Anterior cingulate cortex (tissue), 58 donors: ENCODE results near the gene GNAI3.

ENCODE experiments used
- DNase-seq, 58 donors: peaks; one replicate each; lab custom pipeline; 2025; lab: John Stamatoyannopoulos, UW

The GNAI3 gene

GRCh38 chr1:109548321-109549267, at the start of gene GNAI3:
Gene GNAI3 (plus strand): TSS chr1:109548615. CDS start chr1:109548721, 106 bp downstream.
- peak; percentile 60 to 99 (median 94) for DNase-seq

- DNase-seq = peak in 4 of 58 donors; percentile 18 to 63 (median 42)
Measured at GRCh38 chr1:109499081-109499480, 49.3 kb upstream of the GNAI3 start.

- DNase-seq = peak in 8 of 58 donors; percentile 15 to 46 (median 30)
Measured at GRCh38 chr1:109499661-109500536, 48.5 kb upstream of the GNAI3 start.

GRCh38 chr1:109500941-109501381, 47.5 kb upstream of the GNAI3 start:
- DNase-seq = no peak

- no peak for DNase-seq
Measured at GRCh38 chr1:109501644-109502363, 46.6 kb upstream of the GNAI3 start.

DNA sequence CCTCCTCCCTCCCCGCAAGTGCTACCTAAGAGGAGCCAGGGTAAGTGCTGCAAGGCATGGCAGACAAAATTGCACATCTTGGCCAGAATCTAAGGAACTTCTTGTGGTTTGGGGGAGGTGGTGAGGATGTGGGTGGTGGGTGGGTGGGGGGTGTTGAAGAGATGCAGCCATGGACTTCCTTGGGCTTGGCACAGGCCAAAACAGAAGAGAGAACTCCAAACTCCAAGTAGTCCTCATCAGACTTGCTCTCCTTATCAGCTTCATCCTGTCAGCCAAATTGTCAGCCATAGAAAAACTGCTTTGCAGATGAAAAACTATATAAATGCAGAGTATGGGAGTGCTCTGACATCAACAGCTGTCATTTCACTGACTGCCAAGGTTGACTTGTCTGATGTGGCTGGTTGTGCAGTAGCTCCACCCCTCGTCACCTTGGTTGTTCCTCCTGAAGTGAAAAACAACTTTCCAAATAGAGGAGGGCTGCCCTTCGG, 46.0 kb upstream of the GNAI3 start:
- no peak for DNase-seq

DNA sequence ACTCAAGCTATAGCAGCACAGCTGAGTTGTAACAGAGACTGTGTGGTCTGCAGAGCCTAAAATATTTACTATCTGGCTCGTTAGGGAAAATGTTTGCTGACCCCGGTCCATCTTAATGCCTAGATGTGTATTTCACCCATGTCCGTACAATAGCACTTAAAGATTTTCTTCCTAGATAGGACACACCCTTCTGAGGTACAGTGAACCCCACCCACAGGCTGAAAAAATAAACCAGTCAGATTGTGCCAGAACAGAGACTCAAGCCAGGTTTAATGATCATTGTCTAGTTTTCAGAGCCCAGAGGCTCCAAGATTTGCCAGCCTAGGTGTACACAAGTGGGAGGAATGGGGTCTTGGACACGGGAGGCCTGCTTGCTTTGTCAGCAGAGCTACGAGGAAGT, 44.5 kb upstream of the GNAI3 start:
- DNase-seq = no peak

DNA sequence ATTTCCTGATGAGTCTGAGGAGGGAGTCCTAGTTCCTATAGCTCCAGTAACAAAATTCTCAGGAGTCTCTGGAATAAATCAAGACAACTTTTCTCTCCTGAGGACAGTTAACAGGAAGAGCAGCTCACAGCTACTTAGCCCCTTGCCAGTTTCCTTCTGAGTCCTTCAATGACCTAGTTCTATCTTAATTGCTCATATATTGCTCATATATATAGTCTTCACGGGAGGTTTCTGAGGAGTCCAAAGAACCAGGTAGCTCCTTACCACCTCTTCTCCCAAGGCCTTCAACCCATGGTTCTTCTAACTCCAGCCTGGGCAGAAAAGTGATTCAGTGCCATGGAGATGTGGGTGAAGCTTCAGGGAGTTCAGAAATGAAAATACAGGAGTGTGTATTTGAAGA, 43.4 kb upstream of the GNAI3 start:
- DNase-seq = no peak

DNA sequence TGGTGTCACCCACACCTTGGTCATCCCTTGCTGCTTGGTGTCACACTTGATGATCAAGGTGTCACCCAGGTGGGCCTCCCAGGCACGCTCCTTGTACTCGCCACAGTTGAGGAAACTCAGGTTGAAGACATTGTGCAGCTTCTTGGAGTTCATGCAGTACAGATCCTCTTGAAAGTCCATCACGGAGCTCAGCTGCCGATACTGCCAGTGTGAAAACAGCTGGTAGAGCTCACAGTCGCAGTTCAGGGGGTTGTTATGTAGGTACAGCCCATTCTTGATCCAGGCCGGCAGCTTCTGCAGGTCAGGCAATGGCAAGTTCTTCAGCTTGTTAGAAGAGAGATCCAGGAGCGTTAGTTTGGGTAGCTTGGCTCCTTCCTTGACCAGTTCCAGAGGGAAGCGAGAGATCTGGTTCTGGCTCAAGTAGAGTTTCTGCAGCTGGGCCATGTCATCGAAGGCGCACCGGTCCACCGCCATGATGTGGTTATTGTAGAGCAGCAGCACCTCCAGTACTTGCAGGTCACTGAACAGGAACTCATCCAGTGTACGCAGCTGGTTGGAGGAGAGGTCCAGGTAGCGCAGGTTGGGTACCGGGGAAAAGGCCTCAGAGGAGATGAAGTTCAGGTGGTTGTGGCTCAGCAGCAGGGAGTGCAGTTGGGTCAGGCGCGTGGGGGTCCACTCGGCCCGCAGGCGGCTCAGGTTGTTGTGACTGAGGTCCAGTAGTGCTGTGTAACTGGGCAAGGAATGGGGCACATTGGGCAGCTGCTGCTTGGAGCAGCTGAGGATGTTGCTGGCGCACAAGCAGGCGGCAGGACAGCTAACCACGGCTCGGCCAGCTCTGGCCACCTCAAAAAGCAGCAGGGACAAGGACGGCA, 40.2 kb upstream of the GNAI3 start:
- DNase-seq = no peak

GRCh38 chr1:109508873-109509175, 39.6 kb upstream of the GNAI3 start:
- DNase-seq = no peak

DNA sequence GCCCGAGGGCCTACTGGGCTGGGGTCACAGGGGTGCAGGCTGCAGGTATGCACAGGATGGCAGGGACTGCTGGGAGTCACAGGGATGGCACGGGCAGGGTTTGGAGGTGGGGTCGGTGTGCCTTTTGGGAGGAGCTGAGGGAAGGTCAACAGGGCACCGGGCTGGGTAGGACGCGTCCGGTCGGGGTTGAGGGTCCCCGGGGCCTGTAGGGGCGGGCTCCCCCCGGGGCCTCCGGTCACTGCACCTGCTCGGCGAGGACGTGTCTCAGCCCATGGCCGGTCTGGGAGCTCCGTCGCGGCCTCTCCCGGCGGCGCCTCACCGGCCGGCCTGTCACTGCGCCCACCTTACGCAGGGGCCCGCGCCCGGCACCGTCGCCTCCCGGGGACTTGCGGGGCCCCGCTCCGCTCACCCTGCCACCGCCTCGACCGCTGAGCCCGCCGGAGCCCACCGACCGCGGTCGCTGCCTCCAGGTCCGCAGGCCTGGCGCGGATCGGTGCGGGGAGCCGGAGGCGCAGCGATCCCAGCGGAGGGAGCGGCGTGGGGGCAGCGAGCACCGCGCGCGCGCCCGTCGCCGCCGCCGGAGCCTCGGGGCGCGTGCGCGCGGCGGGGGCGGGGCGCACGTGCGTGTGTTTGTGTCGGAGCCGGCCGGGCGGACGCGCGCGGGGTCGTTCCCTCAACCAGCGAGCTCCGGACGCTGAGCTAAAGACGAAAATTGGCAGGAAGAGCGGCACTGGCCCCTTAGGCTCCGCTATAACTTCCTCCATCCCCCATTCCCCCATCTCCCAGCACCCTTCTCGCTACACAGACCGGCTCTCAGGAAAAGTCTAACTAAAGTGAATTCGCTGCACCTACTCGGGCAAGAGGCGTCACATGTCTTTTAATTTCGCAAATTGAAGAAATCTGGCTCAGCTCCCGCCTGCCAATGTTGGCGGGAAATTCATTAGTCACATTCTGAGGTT, 39.0 kb upstream of the GNAI3 start, which contains the start of gene AMIGO1:
AMIGO1 (minus strand) TSS at position 552 of the 959 bp plus-strand sequence. CDS start 815 bp downstream, outside the sequence.
- peak in 30 of 58 donors; percentile 19 to 60 (median 37) for DNase-seq

DNA sequence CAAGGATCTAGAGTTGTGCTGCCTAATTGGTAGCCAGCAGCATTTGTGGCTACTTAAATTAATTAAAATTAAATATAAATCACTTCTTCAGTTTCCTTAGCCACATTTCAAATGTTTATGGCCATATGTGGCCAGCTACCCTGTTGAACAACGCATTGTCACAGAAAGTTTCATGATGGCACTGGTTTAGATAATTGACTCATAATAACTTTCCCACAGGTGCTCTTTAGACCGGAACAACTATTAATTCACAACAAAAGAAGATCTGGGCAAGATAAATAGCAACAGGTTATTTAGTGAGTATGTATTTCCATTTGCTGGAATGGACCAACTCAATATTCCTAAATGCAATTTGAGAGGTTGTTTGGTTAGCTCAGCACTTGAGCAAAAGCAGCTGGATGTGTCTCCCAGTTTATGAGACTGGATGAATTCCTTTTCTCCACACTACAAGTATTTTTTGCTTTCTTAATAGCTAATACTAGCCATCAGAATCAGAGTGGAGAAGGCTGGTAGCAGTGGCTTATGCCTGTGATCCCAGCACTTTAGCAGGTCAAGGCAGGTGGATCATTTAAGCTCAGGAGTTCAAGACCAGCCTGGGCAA, 35.2 kb upstream of the GNAI3 start:
- DNase-seq = no peak

- DNase-seq = no peak
Measured at GRCh38 chr1:109514846-109515245, 33.6 kb upstream of the GNAI3 start.

DNA sequence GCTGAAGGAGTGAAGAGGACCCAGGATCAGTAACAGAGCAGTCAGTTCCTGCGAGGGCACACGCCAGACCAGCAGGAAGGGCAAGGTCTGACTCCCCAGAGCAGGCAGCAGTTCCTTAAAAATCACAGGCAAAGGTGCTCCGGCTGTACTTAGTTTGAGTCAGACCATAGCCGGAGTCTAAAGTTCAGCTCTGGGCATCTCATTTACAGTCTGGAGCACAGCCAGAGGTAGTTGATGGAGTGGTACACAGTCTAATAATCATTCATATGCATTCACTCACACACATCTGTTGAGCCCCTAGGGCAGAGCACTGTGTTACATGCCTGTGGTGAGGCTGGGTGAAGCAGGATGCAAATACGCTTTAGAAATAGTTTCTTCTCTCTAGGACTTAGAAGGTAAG, 31.5 kb upstream of the GNAI3 start:
- no peak for DNase-seq

GRCh38 chr1:109517337-109517736, 31.1 kb upstream of the GNAI3 start:
- DNase-seq = no peak

GRCh38 chr1:109521002-109521951, 27.1 kb upstream of the GNAI3 start:
- DNase-seq = no peak

DNA sequence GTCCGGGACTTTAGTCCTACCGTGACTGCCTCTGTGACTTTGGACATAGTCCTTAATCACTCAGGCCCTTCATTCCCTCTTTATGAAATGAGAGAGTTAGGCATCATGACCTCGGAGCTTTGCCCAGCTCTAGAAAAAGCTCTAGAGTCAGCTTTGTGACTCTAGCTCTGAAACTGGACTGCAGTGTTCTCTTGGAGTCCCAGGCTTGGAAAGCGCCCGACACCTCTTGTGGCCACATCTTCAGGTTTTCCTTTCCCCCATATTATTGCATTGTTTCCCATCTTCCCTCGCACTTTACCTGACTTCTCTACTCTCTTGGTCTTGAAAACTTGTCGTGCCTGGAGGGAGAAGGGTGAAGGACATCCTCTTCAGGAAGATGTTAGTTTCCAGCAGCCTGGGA, 26.4 kb upstream of the GNAI3 start:
- DNase-seq = no peak
